Activated naive CD8-positive, alpha-beta T cell treated with anti-CD3 and anti-CD28 coated beads, Interleukin-2, amount 50 U/mL, for 24 hours (primary cell): ENCODE data around the gene DIS3L2.
"Not testable (repeated sequence)": the region's sequence is repeated elsewhere in the genome, so short reads cannot be mapped to it uniquely, and the experiment has no call there.

Experiments used
- ATAC-seq: fragments of 150-1000 bp; cut with Tn5 transposase; one replicate; pipeline ENCODE4 v1.10.0; 2021
- DNase-seq: peaks from one replicate; pipeline ENCODE4 v3.0.0; 2021
- H3K27ac Mint-ChIP-seq: one replicate; pipeline ENCODE4 v1.8.0; 2021; ENCODE audit warnings: mild to moderate bottlenecking, mixed read lengths
- H3K27me3 Mint-ChIP-seq: one replicate; pipeline ENCODE4 v1.8.0; 2021; ENCODE audit warnings: mixed read lengths
- H3K36me3 Mint-ChIP-seq: one replicate; pipeline ENCODE4 v1.8.0; 2021; ENCODE audit warnings: low read depth, mixed read lengths
- H3K4me1 Mint-ChIP-seq: one replicate; pipeline ENCODE4 v1.8.0; 2021; ENCODE audit warnings: mixed read lengths
- H3K4me3 Mint-ChIP-seq: one replicate; pipeline ENCODE4 v1.8.0; 2021; ENCODE audit warnings: mild to moderate bottlenecking, moderate library complexity, mixed read lengths
- H3K9me3 Mint-ChIP-seq: one replicate; pipeline ENCODE4 v1.8.0; 2021; ENCODE audit warnings: mixed read lengths

The DIS3L2 gene

DNA sequence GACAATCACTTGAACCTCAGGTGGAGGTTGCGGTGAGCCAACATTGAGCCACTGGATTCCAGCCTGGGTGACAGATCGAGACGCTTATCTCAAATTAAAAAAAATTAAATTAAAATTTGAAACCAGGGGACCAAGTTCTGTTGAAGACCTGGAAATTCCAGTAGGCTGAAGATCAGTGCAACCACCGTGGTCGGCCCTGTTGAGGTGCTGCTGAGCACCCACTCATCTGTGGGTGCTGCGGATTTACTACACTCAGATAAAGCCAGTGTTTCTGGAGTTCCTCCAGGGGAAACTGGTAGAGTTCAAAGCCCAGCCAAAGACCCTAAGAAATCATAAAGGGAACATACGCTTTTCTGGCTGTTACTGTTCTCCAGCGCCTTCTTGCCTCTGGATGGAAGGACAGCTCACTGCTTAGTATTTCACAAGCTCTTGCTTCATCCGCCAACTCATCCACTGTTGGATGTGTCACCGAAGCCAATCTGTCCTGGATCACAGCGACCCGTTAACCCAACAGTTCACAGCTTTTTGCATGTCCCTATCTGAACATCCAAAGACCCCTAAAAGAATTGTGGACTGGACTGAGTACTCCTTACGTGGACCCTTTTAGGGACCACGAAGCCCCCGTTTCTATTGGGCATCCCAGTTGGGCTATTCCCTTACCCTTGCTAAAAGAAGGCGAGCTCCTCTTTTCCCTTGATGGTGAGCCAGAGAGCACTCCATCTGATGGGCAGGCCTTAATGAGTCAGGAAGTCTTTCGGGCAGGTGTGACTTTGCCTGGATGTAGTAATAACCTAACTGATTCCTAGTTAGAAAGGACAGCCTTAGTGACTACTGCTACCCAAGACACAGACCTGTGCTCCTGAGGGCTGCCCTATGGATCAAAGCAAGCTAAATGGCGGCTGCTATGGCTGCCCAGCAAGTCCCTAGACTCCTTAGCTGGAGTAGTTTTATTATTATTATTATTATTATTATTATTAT, 411.0 kb downstream of the DIS3L2 start:
- DNase-seq (no peak), ATAC-seq (no peak)
- H3K9me3 Mint-ChIP-seq, result no peaks in the 10 kb centered on the region
- H3K4me3 Mint-ChIP-seq, result no peak overlapping the region
- H3K4me1 Mint-ChIP-seq, result no peaks in the 10 kb centered on the region
- no peaks in the 10 kb centered on the region for H3K36me3 Mint-ChIP-seq
- H3K27ac Mint-ChIP-seq, result no peak overlapping the region
- H3K27me3 Mint-ChIP-seq, result no peaks in the 10 kb centered on the region

DNA sequence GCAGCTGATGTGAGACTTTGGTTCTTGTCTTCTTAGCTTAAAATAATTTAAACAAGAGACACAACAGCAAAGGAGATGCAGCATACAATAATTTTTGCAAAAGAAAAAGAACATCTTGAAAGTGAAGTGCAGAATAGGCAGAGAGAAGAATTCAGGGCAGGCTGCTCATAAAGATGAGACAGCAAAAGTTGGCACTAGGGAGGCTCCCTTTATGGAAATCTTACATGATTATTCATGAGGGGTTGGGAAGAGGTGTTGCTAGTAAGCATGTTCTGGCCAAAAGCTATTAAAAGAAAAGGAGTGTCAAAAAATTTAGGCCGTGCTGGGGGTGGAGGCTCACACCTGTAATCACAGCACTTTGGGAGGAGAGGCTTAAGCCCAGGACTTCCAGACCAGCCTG, 412.8 kb downstream of the DIS3L2 start:
- H3K4me3 Mint-ChIP-seq, result no peak overlapping the region
- DNase-seq (no peak), ATAC-seq (no peak)
- no peak overlapping the region for H3K27ac Mint-ChIP-seq
- no peaks in the 10 kb centered on the region for H3K27me3 Mint-ChIP-seq
- H3K9me3 Mint-ChIP-seq, result no peaks in the 10 kb centered on the region
- no peaks in the 10 kb centered on the region for H3K36me3 Mint-ChIP-seq
- no peaks in the 10 kb centered on the region for H3K4me1 Mint-ChIP-seq

DNA sequence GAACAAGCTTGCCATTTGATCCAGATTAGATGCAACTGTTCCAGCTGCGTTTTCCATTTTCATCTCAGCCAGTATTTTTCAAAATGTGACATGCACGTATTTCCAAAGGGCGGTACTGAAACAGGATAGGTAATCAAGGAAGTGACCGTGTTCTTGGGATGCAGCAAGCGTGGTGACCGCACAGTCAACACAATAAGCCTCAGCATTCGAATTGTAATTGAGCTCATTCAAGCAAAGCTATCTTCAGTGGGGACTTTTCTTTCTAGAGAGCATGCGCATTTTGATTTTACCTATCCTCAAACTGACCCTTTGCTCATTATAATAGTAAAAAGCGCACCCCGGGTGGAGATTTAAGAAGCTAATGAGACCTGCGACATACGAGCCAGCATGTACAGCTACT, 413.7 kb downstream of the DIS3L2 start:
- ATAC-seq (no peak), DNase-seq (no peak)
- H3K4me3 Mint-ChIP-seq, result no peak overlapping the region
- H3K9me3 Mint-ChIP-seq, result no peaks in the 10 kb centered on the region
- no peaks in the 10 kb centered on the region for H3K27me3 Mint-ChIP-seq
- H3K27ac Mint-ChIP-seq, result no peak overlapping the region
- no peaks in the 10 kb centered on the region for H3K4me1 Mint-ChIP-seq
- H3K36me3 Mint-ChIP-seq, result no peaks in the 10 kb centered on the region

DNA sequence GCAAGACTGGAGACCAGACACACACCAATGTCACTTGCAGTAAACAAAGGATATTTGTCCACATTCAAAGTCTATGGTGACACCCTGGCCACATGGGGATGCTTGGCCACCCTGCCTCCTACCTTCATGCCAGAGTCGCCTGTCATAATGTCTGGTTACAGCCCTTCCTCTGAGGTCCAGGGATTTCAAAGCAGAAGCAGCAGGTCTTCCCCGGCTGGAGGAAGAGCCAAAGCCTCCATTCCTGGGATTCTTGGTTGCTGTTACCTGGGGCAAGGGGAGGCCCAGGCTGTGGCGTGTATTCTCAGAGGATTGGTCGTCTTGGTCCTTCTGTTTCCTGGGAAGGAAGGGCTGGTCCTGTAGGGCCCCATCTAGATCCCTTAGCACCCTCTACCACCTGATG, 414.7 kb downstream of the DIS3L2 start:
- Mint-ChIP-seq H3K27me3 (no peaks in the 10 kb centered on the region), H3K4me3 (no peak overlapping the region), H3K36me3 (no peaks in the 10 kb centered on the region), H3K4me1 (no peaks in the 10 kb centered on the region), H3K9me3 (no peaks in the 10 kb centered on the region), H3K27ac (no peak overlapping the region)
- no peak for ATAC-seq
- no peak for DNase-seq

DNA sequence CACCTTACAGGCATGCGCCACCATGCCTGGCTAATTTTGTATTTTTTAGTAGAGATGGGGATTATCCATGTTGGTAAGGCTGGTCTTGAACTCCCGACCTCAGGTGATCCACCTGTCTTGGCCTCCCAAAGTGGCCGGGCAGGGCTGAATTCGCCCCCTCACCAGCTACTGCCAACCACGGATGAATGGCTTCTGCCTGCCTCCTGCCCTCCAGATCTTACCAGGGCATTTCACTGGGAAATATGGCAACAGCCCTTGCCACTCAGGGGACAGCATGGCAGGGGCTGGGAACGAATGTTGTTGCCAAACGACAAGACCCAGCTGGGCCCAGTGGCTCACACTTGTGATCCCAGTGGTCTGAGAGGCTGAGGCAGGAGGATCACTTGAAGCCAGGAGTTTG, 415.2 kb downstream of the DIS3L2 start:
- H3K9me3 Mint-ChIP-seq, result no peaks in the 10 kb centered on the region
- no peaks in the 10 kb centered on the region for H3K4me1 Mint-ChIP-seq
- no peaks in the 10 kb centered on the region for H3K36me3 Mint-ChIP-seq
- H3K27me3 Mint-ChIP-seq, result no peaks in the 10 kb centered on the region
- ATAC-seq, result no peak
- no peak overlapping the region for H3K4me3 Mint-ChIP-seq
- no peak overlapping the region for H3K27ac Mint-ChIP-seq
- DNase-seq, result no peak

DNA sequence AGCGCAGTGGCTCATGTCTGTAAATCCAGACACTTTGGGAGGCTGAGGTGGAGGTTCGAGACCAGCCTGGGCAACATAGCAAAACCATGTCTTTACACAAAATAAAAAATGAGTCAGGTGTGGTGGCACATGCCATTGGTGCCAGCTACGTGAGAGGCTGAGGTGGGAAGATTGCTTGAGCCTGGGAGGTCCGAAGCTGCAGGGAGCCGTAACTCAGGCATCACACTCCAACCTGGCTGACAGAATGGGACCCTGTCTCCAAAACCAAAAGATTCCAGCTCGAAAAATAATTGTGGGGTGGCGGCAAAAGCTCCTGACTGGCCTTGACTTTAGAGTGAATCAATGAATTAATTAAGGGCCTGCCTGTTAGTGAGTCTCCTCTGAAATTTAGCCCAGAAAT, 415.8 kb downstream of the DIS3L2 start:
- H3K4me3 Mint-ChIP-seq, result no peak overlapping the region
- peaks cover 2% of the 10 kb centered on the region for H3K27me3 Mint-ChIP-seq
- no peak overlapping the region for H3K27ac Mint-ChIP-seq
- no peaks in the 10 kb centered on the region for H3K9me3 Mint-ChIP-seq
- DNase-seq (no peak), ATAC-seq (no peak)
- no peaks in the 10 kb centered on the region for H3K36me3 Mint-ChIP-seq
- no peaks in the 10 kb centered on the region for H3K4me1 Mint-ChIP-seq

DNA sequence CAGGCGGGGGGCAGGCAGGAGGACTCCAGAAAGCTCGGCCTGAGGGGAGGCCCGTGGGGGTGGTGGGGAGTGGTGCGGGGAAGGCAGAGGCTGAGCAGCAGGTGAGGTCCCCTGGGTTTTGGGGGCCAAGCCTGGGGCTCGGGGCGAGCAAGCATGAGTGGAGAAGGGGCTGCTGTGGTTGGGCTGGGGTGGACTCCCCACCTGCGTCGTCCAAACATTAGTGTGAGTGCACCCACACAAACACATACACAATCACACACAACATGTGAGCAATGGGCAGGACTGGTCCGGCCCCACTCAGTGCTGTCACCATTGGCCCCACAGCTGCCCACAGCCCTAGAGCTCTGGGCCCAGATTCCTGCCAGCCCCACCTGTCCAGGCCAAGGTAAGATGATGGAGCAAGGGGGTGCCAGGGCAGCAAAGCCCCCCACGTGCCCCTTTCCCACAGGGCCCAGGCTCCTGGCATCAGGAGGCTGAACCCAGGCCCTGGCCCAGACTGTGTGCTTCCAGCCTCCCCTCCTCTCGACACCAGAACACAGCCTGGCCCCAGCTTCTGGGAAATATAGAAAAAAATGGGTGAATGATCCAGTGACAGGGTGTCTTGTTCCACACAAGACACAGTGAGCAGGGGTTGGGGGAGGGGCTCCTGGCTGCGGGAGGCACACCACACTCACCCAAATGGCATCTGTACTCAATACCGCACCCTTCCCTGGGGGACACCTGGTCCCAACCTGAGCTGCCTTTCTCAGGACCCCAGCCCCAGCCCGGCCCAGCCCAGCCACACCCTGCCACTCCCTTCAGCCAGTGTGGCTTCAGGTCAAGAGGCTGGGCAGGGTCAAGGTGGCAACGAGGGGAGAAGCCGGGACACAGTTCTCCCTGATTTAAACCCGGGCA, 416.6 kb downstream of the DIS3L2 start:
- Mint-ChIP-seq H3K4me1 (no peaks in the 10 kb centered on the region), H3K4me3 (no peak overlapping the region), H3K36me3 (no peaks in the 10 kb centered on the region), H3K27me3 (peaks cover 7% of the 10 kb centered on the region), H3K27ac (no peak overlapping the region), H3K9me3 (no peaks in the 10 kb centered on the region)
- no peak for ATAC-seq
- DNase-seq, result no peak

DNA sequence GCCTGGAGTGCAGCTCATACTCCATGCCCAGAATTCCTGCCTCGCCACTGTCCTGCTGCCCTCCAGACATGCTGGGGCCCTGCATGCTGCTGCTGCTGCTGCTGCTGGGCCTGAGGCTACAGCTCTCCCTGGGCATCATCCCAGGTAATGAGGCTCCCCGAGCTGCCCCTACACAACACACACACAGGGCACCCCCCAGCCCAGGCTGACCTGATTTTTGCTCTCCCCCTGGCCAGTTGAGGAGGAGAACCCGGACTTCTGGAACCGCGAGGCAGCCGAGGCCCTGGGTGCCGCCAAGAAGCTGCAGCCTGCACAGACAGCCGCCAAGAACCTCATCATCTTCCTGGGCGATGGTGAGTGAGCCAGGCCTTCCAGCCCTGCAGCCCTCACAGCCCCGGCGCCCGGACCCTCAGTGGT, 417.2 kb downstream of the DIS3L2 start, which contains the start of gene ALPP:
Gene ALPP (plus strand): TSS at position 17 of the 417 bp plus-strand sequence. CDS start 52 bp downstream, at position 69.
- H3K27me3 Mint-ChIP-seq, result peaks cover 14% of the 10 kb centered on the region
- H3K4me3 Mint-ChIP-seq, result not testable (repeated sequence)

DNA sequence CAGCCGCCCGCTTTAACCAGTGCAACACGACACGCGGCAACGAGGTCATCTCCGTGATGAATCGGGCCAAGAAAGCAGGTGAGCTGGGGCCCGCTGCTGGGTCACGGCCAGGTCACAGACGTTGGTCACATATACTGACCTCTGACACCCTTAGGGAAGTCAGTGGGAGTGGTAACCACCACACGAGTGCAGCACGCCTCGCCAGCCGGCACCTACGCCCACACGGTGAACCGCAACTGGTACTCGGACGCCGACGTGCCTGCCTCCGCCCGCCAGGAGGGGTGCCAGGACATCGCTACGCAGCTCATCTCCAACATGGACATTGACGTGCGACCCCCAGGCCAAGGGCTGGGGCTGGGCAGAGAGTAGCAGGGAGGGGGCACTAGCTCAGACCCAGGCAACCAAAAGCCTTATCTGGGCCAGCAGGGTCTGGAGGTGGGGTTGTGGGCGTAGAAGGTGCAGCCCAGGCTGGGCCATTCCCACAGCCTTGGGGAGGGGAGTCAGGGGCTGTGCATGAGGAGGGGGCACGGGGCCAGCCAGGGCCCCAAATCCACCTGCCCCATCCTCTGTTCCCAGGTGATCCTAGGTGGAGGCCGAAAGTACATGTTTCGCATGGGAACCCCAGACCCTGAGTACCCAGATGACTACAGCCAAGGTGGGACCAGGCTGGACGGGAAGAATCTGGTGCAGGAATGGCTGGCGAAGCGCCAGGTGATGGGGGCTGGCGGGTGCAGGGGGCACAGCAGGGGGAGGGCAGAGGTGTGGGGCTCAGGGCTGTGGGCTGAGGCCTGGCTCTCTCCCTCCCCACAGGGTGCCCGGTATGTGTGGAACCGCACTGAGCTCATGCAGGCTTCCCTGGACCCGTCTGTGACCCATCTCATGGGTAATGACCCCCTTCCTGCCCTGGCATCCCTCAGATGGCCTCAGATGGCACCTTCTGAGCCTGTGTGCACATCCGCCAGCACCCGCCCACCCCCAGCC, 418.4 kb downstream of the DIS3L2 start:
- H3K4me1 Mint-ChIP-seq, ATAC-seq, DNase-seq, H3K4me3 Mint-ChIP-seq, H3K36me3 Mint-ChIP-seq, H3K27ac Mint-ChIP-seq, H3K9me3 Mint-ChIP-seq: not testable (repeated sequence)
- peaks cover 23% of the 10 kb centered on the region for H3K27me3 Mint-ChIP-seq

More for the DNA sequence above, 417.2 kb downstream of the DIS3L2 start, which contains the start of gene ALPP:
- DNase-seq, H3K9me3 Mint-ChIP-seq, H3K36me3 Mint-ChIP-seq, H3K27ac Mint-ChIP-seq, ATAC-seq, H3K4me1 Mint-ChIP-seq: not testable (repeated sequence)

DNA sequence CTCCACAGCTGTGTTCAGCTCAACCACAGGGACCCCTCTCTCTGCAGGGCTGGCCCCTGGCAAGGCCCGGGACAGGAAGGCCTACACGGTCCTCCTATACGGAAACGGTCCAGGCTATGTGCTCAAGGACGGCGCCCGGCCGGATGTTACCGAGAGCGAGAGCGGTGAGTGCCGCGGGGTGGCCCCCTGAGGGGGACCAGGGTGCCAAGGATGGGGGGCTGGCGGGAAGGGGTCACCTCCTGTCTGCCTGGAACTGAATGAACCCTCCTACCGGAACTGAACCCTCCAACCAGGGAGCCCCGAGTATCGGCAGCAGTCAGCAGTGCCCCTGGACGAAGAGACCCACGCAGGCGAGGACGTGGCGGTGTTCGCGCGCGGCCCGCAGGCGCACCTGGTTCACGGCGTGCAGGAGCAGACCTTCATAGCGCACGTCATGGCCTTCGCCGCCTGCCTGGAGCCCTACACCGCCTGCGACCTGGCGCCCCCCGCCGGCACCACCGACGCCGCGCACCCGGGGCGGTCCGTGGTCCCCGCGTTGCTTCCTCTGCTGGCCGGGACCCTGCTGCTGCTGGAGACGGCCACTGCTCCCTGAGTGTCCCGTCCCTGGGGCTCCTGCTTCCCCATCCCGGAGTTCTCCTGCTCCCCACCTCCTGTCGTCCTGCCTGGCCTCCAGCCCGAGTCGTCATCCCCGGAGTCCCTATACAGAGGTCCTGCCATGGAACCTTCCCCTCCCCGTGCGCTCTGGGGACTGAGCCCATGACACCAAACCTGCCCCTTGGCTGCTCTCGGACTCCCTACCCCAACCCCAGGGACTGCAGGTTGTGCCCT, 419.9 kb downstream of the DIS3L2 start:
- DNase-seq (peak; percentile 45), ATAC-seq (peak; percentile 59)
- H3K9me3 Mint-ChIP-seq, H3K27ac Mint-ChIP-seq, H3K36me3 Mint-ChIP-seq, H3K4me3 Mint-ChIP-seq, H3K4me1 Mint-ChIP-seq: not testable (repeated sequence)
- H3K27me3 Mint-ChIP-seq, result peaks cover 38% of the 10 kb centered on the region

DNA sequence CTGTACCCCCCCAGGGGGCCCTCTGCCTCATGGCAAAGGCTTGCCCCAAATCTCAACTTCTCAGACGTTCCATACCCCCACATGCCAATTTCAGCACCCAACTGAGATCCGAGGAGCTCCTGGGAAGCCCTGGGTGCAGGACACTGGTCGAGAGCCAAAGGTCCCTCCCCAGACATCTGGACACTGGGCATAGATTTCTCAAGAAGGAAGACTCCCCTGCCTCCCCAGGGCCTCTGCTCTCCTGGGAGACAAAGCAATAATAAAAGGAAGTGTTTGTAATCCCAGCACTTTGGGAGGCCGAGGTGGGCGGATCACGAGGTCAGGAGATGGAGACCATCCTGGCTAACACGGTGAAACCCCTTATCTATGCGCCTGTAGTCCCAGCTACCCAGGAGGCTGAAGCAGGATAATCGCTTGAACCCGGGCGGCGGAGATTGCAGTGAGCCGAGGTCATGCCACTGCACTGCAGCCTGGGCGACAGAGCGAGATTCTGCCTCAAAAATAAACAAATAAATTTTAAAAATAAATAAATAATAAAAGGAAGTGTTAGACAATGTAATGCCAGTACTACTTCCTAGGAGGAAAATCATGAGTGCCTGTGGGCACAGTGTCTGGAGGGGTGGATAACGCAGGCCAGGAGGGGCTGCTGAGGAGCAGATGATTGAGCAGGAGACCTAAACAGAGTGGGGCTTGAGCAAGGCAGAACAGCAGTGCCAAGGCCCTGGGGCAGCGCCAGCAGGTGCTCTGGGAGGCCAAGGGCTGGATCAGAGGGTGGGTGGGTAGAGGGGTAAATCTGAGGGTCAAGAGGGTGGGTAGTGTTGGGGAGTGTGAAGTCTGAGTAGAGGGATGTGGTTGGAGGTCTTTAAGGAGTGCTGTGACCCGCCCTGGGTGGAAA, 421.1 kb downstream of the DIS3L2 start:
- no peak overlapping the region for H3K27ac Mint-ChIP-seq
- H3K27me3 Mint-ChIP-seq, result peaks cover 44% of the 10 kb centered on the region
- H3K36me3 Mint-ChIP-seq, result no peaks in the 10 kb centered on the region
- ATAC-seq, result no peak
- no peaks in the 10 kb centered on the region for H3K9me3 Mint-ChIP-seq
- H3K4me3 Mint-ChIP-seq, result no peak overlapping the region
- no peak for DNase-seq
- no peaks in the 10 kb centered on the region for H3K4me1 Mint-ChIP-seq

DNA sequence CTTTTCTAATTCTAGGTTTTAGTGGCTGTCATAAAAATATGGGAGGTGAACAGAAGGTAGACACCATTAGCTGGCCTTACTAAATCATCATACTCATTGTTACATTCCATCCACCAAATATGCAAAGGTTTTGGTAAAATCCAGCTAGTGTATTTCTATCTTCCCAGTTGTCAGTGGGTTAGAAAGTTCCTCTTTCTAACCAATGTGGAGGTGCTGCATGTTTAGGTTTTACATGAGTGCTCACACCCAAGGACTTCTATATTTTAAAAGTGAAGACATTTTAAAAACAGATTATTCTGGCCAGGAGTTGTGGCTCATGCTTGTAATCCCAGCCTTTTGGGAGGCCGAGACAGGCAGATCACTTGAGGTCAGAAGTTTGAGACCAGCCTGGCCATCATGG, 423.0 kb downstream of the DIS3L2 start:
- Mint-ChIP-seq H3K9me3 (no peaks in the 10 kb centered on the region), H3K36me3 (peaks cover 1% of the 10 kb centered on the region), H3K4me3 (no peak overlapping the region), H3K27me3 (peaks cover 49% of the 10 kb centered on the region), H3K27ac (no peak overlapping the region), H3K4me1 (no peaks in the 10 kb centered on the region)
- DNase-seq (no peak), ATAC-seq (no peak)
